Measurements from ENCODE around the gene ZNF555.
"Not testable (repeated sequence)": the region's sequence is repeated elsewhere in the genome, so short reads cannot be mapped to it uniquely, and the experiment has no call there.

The ZNF555 gene

DNA sequence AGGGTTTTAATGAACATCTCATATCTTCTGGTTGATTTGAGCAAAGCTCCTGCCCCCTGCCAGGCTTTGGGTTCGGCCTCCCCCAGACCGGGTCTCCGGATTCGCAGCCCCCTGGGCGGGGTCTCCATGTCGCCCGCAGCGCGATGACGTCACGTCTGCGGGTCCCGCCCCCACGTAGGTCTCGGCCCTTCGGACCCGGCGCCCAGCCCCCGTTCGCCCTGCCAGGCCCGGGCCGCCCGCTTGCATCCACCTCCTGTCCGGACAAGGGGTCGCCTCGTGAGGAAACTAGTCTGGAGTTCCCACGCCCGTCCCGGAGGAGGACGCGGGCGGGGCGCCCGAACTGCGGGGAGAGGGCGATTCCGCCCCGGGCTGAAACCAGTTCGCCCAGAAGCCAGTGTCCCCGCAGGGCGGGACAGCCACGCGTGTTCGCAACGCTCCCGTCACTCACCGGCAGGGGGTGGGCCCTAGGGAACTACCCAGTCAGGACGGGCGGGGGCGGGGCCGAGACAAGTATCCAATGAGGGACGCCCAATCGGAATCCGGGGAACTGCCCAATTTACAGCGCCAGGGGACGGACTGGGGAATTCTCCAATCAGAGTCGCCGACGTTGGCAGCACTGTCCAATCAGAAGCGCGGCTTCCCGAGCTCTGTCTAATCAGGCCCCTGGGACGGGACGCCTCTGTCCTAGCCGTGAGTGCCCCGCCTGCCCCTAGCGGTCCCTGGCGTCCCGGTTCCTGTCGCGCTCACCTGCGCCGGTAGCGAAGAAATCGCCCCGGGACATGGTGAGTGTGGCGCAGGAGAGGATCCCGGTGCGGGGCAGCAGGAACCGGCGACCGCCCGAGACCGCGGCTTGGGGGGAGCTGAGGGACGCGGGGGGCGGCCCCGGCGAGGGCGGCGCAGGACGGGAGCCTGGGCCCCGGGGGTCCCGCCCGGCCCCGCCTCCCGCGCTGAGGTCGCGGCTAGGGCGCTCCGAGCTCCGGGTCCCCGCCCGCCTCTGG, at the start of gene ZNF555:
Gene ZNF555 (plus strand): TSS at position 682 of the 998 bp plus-strand sequence. CDS start 98 bp downstream, at position 780.
- FAIRE-seq = peak; percentile 98

DNA sequence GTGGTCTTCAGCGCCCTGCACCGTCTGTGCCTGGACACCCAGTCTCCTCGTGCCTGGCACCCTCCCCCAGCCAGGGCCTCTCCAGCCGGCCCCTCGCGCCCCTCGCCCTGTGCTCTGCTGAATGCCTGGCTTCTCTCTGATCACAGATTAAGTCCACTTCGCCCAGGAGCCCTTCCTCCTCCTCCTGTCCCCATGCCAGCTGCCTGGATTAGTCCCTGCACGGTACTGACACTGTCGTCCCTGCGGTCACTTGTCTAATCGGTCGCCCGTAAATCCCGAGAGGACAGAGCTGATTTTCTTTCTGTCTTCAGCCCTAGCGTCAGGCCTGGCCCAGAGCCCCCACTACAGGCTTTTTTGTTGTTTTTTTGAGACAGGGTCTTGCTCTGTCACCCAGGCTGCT, 49.4 kb upstream of the ZNF555 start:
- FAIRE-seq = no peak

DNA sequence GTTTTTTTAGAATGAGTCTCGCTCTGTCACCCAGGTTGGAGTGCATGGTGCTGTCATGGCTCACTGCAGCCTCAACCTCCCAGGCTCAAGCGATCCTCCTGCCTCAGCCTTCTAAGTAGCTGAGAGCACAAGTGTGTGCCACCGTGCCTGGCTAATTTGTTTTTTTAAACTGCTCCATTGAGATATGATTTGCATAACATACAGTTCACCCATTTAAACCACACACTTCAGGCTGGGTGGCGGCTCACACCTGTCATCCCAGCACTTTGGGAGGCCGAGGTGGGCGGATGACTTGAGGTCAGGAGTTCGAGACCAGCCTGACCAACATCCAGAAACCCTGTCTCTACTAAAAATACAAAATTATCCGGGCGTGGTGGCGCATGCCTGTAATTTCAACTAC, 48.6 kb upstream of the ZNF555 start:
- FAIRE-seq = not testable (repeated sequence)

DNA sequence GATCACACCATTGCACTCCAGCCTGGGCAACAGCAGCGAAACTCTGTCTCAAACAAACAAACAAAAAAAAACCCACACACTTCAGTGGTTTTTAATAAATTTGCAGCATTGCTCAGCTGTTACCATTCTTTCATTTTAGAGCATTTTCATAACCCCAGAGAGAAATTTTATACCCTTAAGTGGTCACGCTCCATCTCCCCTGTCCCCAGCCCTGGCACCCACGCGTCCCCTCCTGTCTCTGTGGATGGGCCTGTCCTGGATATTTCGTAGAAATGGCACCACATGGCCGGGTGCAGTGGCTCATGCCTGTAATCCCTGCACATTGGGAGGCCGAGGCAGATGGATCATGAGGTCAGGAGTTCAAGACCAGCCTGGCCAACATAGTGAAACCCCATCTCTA, 48.1 kb upstream of the ZNF555 start:
- no peak for FAIRE-seq

DNA sequence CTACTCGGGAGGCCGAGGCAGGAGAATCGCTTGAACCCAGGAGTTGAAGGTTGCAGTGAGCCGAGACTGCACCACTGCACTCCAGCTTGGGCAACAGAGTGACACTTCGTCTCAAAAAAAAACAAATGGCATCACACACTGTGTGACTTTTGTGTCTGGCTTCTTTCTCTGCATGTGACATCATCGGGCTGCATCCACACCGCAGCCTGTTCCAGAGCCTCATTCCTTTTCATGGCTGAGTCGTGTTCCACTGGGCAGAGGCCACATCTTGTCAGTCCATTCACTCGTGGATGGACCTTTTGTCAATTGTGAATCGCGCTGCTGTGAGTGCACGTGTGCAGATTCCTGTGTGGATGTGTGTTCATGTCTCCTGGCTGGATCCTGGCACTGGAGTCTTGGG, 47.7 kb upstream of the ZNF555 start:
- no peak for FAIRE-seq

DNA sequence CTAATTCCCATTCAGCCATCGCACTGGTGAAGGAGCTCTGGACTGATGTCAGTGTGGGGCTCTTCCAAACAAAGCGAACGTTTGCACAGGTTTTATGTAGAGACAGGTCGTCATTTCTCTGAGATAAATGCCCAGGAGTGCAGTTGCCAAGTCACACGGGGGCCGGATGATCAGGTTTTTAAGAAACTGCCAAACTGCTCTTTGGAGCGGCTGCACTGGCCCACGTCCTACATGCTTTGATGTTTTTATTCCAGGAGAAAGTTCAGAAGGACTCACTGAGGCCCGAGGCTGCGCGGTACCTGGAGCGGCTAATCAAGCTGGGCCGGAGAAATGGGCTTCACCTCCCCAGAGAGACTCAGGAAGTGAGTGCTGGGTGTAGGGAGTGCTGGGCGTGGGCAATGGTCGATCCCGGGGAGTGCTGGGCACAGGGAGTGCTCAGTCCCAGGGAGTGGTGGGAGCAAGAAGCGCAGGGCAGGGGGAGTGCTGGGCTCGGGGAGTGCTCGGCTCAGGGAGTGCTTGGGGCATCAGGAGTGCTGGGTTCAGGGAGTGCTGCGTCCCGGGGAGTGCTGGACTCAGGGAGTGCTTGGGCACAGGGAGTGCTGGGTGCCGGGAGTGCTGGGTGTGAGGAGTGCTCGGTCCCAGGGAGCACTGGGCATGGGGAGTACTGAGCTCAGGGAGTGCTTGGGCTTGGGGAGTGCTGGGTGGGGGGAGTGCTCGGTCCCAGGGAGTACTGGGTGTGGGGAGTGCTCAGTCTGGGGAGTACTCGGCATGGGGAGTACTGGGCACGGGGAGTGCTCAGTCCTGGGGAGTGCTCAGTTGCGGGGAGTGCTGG, 45.2 kb upstream of the ZNF555 start:
- FAIRE-seq = no peak

DNA sequence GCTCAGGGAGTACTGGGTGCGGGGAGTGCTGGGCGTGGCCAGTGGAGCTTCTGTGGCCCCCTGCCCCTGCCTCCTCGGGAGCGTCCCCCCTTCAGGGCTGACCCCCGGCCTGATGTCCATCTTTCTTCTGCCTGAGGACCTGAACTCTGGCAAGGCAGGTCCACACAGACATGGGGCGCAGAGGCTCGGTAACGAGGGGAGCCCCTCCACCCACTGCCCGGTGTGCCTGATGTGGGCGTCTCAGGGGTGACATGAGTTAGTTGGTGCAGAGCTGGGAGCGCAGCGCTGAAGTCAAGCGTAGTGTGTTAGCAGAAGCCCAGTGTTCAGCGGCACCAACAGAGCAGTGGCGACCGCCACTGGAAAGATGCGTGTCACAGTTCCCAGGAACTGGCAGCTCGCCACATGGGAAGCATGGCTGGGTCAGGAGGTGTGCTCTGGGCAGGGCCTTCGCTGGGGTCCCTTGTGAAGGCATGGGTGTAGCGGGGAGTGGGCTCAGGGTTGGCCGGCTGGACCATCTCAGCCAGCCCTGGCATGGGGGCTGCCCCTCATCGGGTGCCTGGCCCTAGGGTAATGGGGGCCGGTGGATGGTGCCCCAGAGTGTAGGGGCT, 44.5 kb upstream of the ZNF555 start:
- no peak for FAIRE-seq

DNA sequence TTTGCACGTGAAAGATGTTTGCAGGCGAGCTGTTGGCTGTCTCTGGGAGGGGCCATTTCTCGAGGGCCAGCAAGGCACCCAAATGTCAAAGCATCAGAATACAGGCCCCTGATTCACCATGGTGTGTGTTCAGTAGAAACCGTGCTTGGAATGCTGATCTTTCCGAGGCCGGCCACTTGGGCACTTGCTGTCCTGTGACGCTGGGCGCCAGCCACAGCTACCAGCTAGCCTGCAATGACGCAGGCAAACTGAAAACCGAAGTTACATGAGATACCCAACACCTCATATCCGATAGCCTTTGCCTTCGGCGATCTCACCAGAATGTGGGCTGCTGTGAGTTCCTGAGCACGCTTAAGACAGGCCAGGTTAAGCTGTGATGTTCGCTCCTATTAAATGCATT, 44.0 kb upstream of the ZNF555 start:
- no peak for FAIRE-seq

DNA sequence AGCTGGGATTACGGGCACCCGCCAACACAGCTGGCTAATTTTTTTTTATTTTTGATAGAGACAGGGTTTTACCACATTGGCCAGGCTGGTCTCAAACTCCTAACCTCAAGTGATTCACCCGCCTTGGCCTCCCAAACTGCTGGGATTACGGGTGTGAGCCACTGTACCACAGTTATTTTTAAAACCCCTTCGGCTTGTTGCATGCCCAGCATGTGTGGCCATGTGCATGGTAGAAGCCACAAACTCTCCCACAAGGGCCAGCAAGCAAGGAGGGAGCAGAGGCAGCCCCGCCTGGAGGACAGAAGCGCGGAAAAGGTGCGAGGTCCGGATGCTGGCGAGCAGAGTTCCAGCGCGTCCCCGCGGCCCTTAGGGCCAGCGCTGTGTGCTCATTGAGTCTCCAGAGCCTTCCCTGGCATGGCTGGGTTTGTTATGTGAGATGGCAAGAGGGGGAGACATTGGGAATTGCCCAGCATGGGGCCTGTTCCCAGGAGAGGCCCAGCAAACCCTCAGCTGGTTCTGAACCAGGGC, 43.1 kb upstream of the ZNF555 start:
- FAIRE-seq = no peak

DNA sequence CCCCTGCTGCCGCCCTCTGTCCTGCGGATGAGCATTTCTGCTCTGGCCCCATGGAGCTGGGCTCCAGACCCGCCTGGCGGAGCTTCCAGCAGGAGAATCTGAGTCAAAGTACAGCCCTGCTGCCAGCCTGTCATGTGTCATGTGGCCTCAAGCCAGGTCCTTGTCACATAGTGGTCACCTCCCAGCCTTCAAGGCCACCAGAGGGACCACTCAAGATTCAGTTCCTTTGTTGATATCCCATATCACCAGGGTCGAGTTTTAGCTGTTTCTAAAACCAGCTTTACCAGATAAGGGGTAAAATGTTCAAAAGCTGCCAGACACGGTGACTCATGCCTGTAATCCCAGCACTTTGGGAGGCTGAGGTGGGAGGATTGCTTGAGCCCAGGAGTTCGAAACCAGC, 42.5 kb upstream of the ZNF555 start:
- no peak for FAIRE-seq

DNA sequence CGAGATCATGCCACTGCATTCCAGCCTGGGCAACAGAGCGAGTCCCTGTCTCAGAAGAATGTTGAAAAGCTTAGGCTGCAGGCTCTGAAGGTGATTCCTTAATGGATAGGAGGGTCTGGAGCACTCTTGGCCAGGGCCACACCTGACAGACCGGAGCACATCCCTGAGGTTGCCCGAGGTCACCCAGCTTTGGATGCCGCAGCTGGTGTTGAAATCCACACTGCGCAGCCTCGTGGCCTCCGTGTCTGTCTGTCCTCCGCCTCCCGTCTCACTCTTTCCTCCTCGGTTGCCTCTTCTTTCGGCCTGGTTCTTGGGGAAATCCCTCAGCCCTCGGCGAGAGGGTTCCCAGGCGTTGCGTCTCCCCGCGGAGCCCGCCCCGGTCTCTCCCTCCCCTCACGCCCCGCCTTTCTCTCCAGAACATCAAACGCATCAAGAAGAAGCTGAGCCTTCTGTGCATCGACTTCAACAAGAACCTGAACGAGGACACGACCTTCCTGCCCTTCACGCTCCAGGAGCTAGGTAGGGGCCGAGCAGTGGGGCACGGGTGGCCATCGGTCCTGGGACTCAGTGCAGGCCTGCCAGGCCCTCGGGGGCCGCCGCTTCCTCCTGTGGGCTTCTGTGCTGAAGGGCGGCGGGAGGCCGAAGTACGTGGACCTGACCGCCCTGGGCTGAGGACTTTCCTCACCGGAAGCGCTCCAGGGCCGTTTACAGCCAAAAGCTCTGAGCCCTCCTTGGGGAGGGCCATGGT, 41.8 kb upstream of the ZNF555 start:
- no peak for FAIRE-seq

DNA sequence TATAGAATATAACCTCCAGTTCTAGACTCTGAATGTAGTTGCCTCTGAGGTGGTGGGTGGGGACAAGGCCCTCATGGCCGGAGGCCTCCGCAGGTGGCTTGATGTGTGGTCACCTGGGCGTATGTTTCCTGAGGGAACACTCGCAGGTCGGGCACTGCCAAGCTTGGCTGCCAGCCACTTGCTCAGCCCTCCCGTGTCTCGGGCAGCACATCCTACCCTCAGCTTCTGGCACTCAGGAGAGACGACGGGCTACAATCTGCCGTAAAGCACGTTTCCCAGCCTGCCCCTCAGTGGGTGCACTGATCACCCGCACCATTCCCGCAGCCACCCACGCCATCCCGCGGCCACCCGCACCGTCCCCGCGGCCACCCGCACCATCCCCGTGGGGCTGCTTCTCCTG, 40.8 kb upstream of the ZNF555 start:
- FAIRE-seq = no peak

DNA sequence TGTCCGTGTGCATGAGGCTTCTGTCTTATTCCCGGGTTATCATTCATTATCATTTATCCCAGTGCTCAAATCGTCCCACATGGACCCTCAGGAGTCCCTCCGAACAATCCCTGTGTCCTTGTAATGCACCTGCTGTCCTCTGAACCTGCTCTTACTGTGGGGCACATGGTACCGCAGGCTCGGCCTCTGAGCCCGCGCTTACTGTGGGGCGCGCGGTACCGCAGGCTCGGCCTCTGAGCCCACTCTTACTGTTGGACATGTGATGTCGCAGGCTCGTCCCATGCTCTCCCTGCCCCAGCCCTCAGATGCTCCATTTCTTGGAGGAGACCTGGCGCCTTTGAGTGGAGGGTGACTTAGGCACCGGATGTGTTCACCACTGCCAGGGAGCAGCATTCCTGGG, 38.4 kb upstream of the ZNF555 start:
- FAIRE-seq = no peak

DNA sequence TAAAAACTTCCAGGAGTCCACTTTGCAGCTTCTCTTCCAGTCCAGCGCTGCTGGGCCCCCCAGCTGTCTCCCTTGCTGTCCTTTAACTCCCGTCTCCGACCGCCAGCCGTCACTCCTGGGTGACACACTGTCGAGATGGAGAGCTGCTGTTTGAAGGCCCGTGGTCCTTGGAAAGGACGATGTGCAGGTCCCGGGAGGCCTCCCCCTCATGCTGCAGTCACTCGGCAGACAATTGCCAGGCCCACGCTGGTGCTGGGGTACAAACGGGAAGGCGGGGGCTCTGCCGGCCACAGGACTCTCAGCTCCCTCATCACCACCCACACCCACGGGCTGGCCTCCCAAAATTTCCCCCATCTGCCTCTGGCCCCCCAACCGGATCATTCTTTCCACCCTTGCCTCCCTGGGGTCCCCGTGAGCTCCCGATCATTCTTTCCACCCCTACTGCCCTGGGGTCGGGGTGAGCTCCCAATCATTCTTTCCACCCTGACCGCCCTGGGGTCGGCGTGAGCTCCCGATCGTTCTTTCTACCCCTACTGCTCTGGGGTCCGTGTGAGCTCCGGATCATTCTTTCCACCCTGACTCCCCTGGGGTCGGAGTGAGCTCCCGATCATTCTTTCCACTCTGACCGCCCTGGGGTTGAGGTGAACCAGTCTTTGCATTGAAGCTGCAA, 37.7 kb upstream of the ZNF555 start:
- FAIRE-seq = no peak

DNA sequence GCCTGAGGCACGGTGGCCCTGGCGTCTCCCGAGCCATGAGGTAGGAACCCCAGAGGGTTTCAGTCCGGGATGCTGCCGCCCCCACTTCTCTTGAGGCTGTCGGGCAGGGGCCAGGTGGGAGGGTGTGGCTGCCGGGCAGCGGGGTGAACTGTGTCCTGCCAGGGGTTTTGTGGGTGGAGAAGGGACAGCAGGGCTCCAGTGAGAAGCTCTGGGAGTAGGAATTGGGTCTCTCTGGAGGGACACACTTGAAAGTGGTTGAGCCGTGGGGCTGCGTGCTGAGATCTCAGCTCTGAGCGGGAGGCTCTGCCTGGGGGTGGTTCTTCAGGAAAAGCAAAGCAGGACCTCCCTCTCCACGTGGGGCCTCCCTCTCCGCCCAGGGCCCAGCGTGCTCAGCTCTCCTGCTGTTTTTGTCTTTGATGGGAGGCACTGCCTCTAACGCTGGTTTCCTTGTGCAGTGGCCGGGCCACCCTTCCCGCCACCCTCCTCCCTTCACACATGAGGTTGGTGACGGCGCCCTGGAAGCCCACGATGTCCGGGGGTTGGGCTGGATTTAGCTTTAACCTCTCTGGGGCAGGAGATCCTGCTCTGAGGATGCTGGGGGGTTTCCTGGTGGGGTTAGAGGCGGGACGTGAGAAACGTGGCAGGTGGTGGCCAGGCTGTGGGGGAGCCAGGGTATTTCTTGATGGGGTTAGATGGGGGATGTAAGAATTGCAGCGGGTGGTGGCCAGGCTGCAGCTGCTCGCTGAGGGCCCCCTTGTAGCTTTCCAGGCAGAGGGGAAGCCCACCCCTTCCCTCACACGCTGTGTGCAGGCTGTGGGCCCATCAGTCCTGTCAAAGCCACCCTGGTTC, 36.9 kb upstream of the ZNF555 start:
- no peak for FAIRE-seq

DNA sequence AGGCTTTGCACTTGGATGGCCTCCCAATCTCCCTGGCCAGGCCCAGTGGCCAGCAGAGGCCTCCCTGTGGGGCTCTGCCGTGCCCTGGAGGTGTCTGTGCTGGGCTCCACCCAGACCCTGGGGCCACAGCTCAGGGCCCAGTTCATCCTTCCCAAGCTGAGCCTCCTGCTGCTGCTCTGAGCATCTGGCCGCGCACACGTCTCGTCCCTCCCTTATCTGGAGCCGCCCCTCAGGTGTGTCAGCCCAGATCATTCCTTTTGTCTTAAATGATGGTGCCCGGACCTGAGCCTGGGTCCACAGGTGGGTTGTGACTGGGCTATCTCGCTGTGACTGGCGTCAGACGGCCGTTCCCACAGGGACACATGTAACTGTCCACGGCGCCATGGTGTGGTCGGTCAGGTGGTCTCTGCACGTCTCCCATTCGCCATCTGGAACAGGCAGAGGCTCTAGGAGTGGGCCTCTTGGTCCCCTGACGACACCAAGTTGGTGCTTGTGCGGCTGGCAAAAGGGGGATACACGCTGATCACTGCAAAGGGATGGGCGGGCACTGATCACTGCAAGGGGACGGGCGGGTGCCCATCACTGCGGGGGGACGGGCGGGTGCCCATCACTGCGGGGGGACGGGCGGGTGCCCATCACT, 35.9 kb upstream of the ZNF555 start:
- FAIRE-seq = no peak

DNA sequence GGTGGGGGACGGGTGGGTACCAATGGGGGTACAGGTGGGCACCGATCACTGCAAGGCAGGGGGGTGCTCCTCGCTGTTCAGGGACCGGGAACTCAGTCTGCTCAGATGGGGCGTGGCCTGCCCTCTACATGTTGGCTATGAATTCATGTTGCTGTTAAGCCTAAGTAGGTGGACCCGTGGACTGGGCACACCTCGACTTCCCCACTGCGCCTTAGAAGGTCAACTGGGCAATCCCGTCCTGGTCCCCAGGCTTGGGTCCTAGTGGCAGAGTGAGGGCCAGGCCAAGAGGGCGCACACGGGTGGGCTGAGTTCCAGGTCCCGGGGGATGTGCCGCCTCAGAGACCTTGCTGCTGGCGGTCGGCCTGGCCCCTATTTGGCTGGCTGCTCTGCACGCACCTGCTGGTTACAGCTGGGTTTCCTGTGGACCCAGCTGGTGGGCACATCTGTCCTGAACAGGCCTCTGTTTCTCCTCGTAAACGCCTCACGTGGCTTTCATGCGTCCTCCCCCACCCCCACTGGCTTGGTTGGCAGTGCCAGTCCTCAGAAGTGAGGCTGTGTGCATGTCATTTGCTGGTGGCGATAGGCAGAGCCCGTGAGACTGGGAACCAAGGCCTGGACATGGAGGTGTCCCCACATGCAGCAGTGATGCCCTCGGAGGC, 35.2 kb upstream of the ZNF555 start:
- FAIRE-seq = no peak

DNA sequence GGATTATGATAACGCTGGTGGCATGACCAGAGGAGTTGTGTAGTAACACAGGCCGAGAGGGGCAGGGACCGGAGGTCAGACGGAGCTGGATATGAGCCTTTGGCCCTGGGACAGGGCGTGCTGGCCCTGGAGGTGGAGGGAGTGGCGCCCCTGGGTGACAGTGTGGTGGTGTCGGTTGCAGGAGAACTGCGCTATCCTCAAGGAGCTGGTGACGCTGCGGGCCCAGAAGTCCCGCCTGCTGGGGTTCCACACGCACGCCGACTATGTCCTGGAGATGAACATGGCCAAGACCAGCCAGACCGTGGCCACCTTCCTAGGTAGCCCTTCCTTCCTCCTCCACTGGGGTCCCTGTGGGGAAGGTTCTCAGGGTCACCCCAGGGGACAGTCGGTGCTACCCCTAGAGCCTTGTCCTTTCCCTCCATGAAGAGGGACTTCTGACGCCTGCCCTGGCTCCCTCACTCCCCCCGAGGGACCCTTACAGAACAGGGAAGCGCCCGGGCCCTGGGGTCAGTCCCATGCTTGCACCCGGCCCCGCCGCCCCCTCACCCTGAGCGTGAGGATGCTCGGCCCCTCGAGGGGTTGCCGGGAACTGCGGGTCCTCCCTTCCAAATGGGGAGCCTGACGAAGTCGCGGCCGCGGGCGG, 34.4 kb upstream of the ZNF555 start:
- FAIRE-seq = no peak
